Gastroesophageal sphincter (tissue), 4 donors: ENCODE data around the gene YIPF5. TPM values are rescaled to one million over a fixed set of nuclear protein-coding genes. Genes with fewer than 3 reads are reported as not detected.
A peak's percentile ranks its signal among the peaks of the same experiment; 100 is the strongest.

Source experiments
- ATAC-seq: fragments of 150-250 bp; one replicate; pipeline ENCODE4 v1.9.1; 2016; ENCODE audit warnings: mild to moderate bottlenecking, moderate library complexity
- H3K27ac ChIP-seq, 4 donors: fragments of 200-600 bp; sonication (generic) in 3 of 4; 1 replicate in 3 of 4; 2 replicates in 1 of 4; pipeline ENCODE4 v1.5.1; 2016 to 2019
- H3K27me3 ChIP-seq: fragments of 200-600 bp; sonication (generic); one replicate; pipeline ENCODE4 v1.5.1; 2019
- H3K36me3 ChIP-seq, 2 donors: fragments of 200-600 bp; sonication (generic); one replicate each; pipeline ENCODE4 v1.5.1; 2019; ENCODE audit warnings: control low read depth in 1 of 2
- H3K4me1 ChIP-seq, 3 donors: fragments of 200-600 bp; sonication (generic); 1 replicate in 2 of 3; 2 replicates in 1 of 3; pipeline ENCODE4 v1.5.1; 2016 to 2019; ENCODE audit warnings: control low read depth in 2 of 3
- H3K4me3 ChIP-seq, 2 donors: fragments of 200-600 bp; sonication (generic); one replicate each; pipeline ENCODE4 v1.5.1; 2019; ENCODE audit warnings: mild to moderate bottlenecking in 1 of 2, moderate library complexity in 1 of 2
- H3K9me3 ChIP-seq, 3 donors: fragments of 200-600 bp; sonication (generic); one replicate each; pipeline ENCODE4 v1.5.1; 2017 to 2019; ENCODE audit warnings: control low read depth in 2 of 3
- CTCF ChIP-seq, 4 experiments: fragments of 200-600 bp in 2 of 4; fragments of 450-650 bp in 2 of 4; sonication (generic) in 1 of 4; IDR thresholded peaks; one replicate each; pipeline ENCODE4 v1.5.1; 2017 to 2019; ENCODE audit warnings: antibody characterized with exemption in 4 of 4, mild to moderate bottlenecking in 2 of 4, moderate library complexity in 2 of 4
- EP300 ChIP-seq: sonication (generic); formaldehyde crosslinking; IDR thresholded peaks from one replicate; pipeline ENCODE4 v1.6.1; 2017; ENCODE audit warnings: antibody characterized with exemption, mild to moderate bottlenecking
- POLR2A ChIP-seq, 2 donors: fragments of 450-650 bp; IDR thresholded peaks; one replicate each; pipeline ENCODE4 v1.6.1; 2017; ENCODE audit warnings: antibody characterized with exemption in 2 of 2, mild to moderate bottlenecking in 2 of 2, moderate library complexity in 1 of 2
- POLR2AphosphoS5 ChIP-seq: sonication (generic); formaldehyde crosslinking; IDR thresholded peaks from one replicate; pipeline ENCODE4 v1.6.1; 2017; ENCODE audit warnings: antibody characterized with exemption
- WGBS, 2 donors: methylation state at CpG; one replicate each; pipeline ENCODE4 v1.1.5; 2018; ENCODE audit warnings: low coverage in 1 of 2; 5-methylcytosine and 5-hydroxymethylcytosine counted together
- total RNA-seq, 4 donors: library from RNA; depleted of rRNA; stranded (reverse); fragments of >200 nt; gene quantifications; one replicate each; pipeline ENCODE4 v1.1.0, GENCODE V29; 2016

YIPF5 gene
- total RNA-seq, 4 donors from 2014 or later: 28.0 to 42.3 (median 34.8) TPM

- H3K27me3 ChIP-seq: no peaks in the 10 kb centered on the region
- no peak overlapping the region for H3K27ac ChIP-seq
- H3K4me1 ChIP-seq: peaks cover 0 to 3% (median 0%) of the 10 kb centered on the region in 3 donors
- H3K4me3 ChIP-seq: no peak overlapping the region
- no peaks in the 10 kb centered on the region for H3K36me3 ChIP-seq
- H3K9me3 ChIP-seq: no peaks in the 10 kb centered on the region
- no peak for TF ChIP-seq EP300
- no peak for TF ChIP-seq CTCF (IDR thresholded peaks at IDR 0.05)
- no peak for TF ChIP-seq POLR2A (IDR thresholded peaks at IDR 0.05)
- TF ChIP-seq POLR2AphosphoS5: no peak
- WGBS, 2 donors: 80% methylated on average over 1 of the region's 2 CpGs; no CpG with 5 or more reads in 1 of the 2 donors
- ATAC-seq: no peak
Observed at GRCh38 chr5:144141585-144141984, 28.9 kb downstream of the YIPF5 start.

GRCh38 chr5:144139586-144139985, 30.9 kb downstream of the YIPF5 start:
- H3K4me3 ChIP-seq: no peak overlapping the region
- no peak overlapping the region for H3K27ac ChIP-seq
- TF ChIP-seq POLR2A (IDR thresholded peaks at IDR 0.05): no peak
- TF ChIP-seq POLR2AphosphoS5: no peak
- no peak for TF ChIP-seq EP300
- no peak for TF ChIP-seq CTCF (IDR thresholded peaks at IDR 0.05)
- no peaks in the 10 kb centered on the region for H3K27me3 ChIP-seq
- 60 to 73% methylated on average over 4 to 5 of the region's 5 CpGs for WGBS, 2 donors
- peak; percentile 41 for ATAC-seq
- no peaks in the 10 kb centered on the region for H3K36me3 ChIP-seq
- H3K4me1 ChIP-seq: peaks cover 0 to 3% (median 0%) of the 10 kb centered on the region in 3 donors
- no peaks in the 10 kb centered on the region for H3K9me3 ChIP-seq

GRCh38 chr5:144135113-144135762, 35.2 kb downstream of the YIPF5 start:
- WGBS, 2 donors: 66 to 77% methylated on average over 2 to 3 of the region's 3 CpGs
- no peaks in the 10 kb centered on the region for H3K9me3 ChIP-seq
- H3K27me3 ChIP-seq: no peaks in the 10 kb centered on the region
- H3K27ac ChIP-seq: no peak overlapping the region
- peaks cover 0 to 3% (median 0%) of the 10 kb centered on the region in 3 donors for H3K4me1 ChIP-seq
- no peak overlapping the region for H3K4me3 ChIP-seq
- H3K36me3 ChIP-seq: no peaks in the 10 kb centered on the region
- TF ChIP-seq CTCF (IDR thresholded peaks at IDR 0.05): no peak
- no peak for TF ChIP-seq POLR2A (IDR thresholded peaks at IDR 0.05)
- TF ChIP-seq POLR2AphosphoS5: no peak
- no peak for TF ChIP-seq EP300
- no peak for ATAC-seq

GRCh38 chr5:144134194-144134826, 36.1 kb downstream of the YIPF5 start:
- no peak for ATAC-seq
- 93 to 100% methylated on average over 2 of the region's 2 CpGs for WGBS, 2 donors

More at GRCh38 chr5:144134194-144134826, 36.1 kb downstream of the YIPF5 start:
- no peaks in the 10 kb centered on the region for H3K9me3 ChIP-seq
- H3K36me3 ChIP-seq: no peaks in the 10 kb centered on the region
- H3K27ac ChIP-seq: no peak overlapping the region
- TF ChIP-seq POLR2A (IDR thresholded peaks at IDR 0.05) (no peak), POLR2AphosphoS5 (no peak), CTCF (IDR thresholded peaks at IDR 0.05) (no peak)
- no peaks in the 10 kb centered on the region for H3K27me3 ChIP-seq
- no peak overlapping the region for H3K4me3 ChIP-seq
- no peaks in the 10 kb centered on the region for H3K4me1 ChIP-seq
